Transverse colon (tissue), 1 donor: ENCODE results near the gene ADGRE1.

Experiments
- EP300 ChIP-seq: sonication (generic); formaldehyde crosslinking; IDR thresholded peaks from one replicate; pipeline ENCODE4 v1.6.1; 2017; ENCODE audit warnings: antibody characterized with exemption, low read depth
- POLR2A ChIP-seq: fragments of 450-650 bp; IDR thresholded peaks from one replicate; pipeline ENCODE4 v1.6.1; 2016; ENCODE audit warnings: antibody characterized with exemption, mild to moderate bottlenecking, moderate library complexity

DNA sequence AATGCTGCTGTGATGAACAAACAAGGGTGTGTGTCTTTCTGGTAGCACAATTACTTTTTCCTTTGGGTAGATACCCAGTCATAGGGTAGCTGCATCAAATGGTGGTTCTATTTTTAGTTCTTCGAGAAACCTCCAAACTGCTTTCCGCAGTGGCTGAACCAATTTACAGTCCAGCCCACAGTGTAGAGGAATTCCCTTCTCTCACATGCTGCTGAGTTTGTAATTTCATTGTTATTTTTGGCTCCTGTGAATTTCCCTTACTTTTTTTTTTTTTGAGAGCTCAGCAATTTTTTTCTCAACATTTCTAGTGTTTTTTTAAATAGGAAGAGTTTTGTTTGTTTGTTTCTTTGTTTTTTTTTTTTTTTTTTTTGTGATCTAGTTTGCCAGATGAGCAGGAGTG lies 37.5 kb upstream of the ADGRE1 start:
- no peak for TF ChIP-seq EP300
- TF ChIP-seq POLR2A = no peak
